Lower leg skin (tissue), 3 donors: ENCODE measurements around the gene CIB4.

Experiments used
- CTCF ChIP-seq, 3 donors: fragments of 450-650 bp; IDR thresholded peaks; one replicate each; pipeline ENCODE4 v1.5.1; 2016; ENCODE audit warnings: antibody characterized with exemption in 3 of 3, mild to moderate bottlenecking in 3 of 3, moderate library complexity in 2 of 3
- POLR2A ChIP-seq, 2 donors: fragments of 450-650 bp; IDR thresholded peaks; one replicate each; pipeline ENCODE4 v1.6.1; 2016 to 2017; ENCODE audit warnings: antibody characterized with exemption in 2 of 2, mild to moderate bottlenecking in 1 of 2, moderate library complexity in 1 of 2

GRCh38 chr2:26561918-26562810 is 79.0 kb downstream of the CIB4 start:
- TF ChIP-seq CTCF (IDR thresholded peaks at IDR 0.05) (no peak), POLR2A (IDR thresholded peaks at IDR 0.05) (no peak)
